Measurements from ENCODE around the gene GPALPP1. TPM values are rescaled to one million over a fixed set of nuclear protein-coding genes. Genes with fewer than 3 reads are reported as not detected.
A peak's percentile ranks its signal among the peaks of the same experiment; 100 is the strongest.

Gene GPALPP1
- total RNA-seq, 1 donor from 2014 or later, result 27.7 TPM

DNA sequence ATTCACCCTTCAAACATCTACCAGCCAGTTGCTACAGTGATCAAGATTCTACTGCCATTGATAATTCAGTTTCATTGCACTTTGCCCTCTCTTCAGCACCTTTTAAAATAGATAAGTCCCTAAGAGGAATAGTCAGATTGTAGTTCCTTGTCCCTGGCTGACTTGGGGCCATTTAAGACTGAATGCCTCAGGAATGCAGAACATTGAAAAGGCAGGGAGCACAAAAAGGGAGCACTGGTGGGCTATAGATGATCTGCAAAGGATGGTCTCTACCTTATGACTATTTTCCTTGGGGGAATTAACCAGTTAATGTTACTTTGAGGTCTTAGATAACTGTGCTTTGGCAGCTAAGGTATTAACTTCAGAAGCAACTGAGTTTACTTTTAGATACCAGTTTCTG, 46.9 kb downstream of the GPALPP1 start:
- TF ChIP-seq, protein P1, sequence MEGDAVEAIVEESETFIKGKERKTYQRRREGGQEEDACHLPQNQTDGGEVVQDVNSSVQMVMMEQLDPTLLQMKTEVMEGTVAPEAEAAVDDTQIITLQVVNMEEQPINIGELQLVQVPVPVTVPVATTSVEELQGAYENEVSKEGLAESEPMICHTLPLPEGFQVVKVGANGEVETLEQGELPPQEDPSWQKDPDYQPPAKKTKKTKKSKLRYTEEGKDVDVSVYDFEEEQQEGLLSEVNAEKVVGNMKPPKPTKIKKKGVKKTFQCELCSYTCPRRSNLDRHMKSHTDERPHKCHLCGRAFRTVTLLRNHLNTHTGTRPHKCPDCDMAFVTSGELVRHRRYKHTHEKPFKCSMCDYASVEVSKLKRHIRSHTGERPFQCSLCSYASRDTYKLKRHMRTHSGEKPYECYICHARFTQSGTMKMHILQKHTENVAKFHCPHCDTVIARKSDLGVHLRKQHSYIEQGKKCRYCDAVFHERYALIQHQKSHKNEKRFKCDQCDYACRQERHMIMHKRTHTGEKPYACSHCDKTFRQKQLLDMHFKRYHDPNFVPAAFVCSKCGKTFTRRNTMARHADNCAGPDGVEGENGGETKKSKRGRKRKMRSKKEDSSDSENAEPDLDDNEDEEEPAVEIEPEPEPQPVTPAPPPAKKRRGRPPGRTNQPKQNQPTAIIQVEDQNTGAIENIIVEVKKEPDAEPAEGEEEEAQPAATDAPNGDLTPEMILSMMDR (IDR thresholded peaks at IDR 0.05; ENCODE audit: partially characterized antibody, unreplicated experiment), result no peak
- Mint-ChIP-seq H3K36me3 (ENCODE audit: unreplicated experiment) (no peaks in the 10 kb centered on the region), H3K27me3 (ENCODE audit: unreplicated experiment) (peaks cover 1% of the 10 kb centered on the region), H3K27ac (ENCODE audit: unreplicated experiment) (no peak overlapping the region), H3K4me1 (ENCODE audit: low read depth, unreplicated experiment) (no peaks in the 10 kb centered on the region), H3K4me3 (ENCODE audit: unreplicated experiment) (no peak overlapping the region), H3K9me3 (ENCODE audit: unreplicated experiment) (no peaks in the 10 kb centered on the region)
- no peak for DNase-seq

DNA sequence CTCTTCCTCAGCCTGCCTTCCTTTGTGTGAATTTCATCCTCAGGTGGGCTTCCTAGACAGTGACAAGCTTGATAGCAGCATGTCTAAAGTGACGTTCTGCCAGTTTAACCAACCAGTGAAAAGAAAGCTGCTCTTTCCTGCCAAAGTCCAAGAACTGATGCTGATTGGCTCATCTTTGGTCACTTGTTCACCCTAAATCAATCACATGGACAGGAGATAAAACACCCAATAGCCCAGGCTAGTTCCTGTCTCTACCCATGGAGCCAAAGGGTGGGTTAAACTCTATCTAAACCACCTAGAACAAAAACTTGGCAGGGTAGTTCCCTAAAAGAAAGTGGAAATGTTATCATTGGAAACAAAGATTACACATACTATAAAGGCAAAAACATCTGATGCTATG, 50.8 kb downstream of the GPALPP1 start:
- TF ChIP-seq, protein P1 (IDR thresholded peaks at IDR 0.05; ENCODE audit: partially characterized antibody, unreplicated experiment), result no peak

DNA sequence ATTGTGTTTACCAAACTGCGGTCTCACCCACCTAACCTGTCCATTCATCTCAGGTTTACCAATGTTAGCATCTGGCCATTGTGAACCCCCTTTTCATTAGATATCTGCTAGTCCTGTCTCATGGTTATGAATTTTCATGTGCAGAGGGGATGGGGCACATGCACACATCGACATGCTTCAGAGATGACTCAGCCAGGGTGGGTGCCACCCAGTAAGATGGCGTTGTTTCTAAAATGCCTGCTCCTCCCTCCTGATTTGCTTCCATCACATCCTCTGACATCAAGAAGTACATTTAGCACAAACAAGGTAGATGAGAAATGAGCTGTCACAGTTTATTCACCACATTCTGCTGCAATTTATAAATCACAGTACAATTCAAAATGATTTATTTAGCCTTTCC, 51.3 kb downstream of the GPALPP1 start:
- Mint-ChIP-seq H3K9me3 (ENCODE audit: unreplicated experiment) (no peaks in the 10 kb centered on the region), H3K27ac (ENCODE audit: unreplicated experiment) (no peak overlapping the region), H3K4me3 (ENCODE audit: unreplicated experiment) (no peak overlapping the region), H3K27me3 (ENCODE audit: unreplicated experiment) (peaks cover 1% of the 10 kb centered on the region), H3K4me1 (ENCODE audit: low read depth, unreplicated experiment) (no peaks in the 10 kb centered on the region), H3K36me3 (ENCODE audit: unreplicated experiment) (no peaks in the 10 kb centered on the region)
- no peak for DNase-seq
- TF ChIP-seq, protein P1 (IDR thresholded peaks at IDR 0.05; ENCODE audit: partially characterized antibody, unreplicated experiment), result no peak

More for the DNA sequence above, 50.8 kb downstream of the GPALPP1 start:
- H3K9me3 Mint-ChIP-seq (ENCODE audit: unreplicated experiment), result no peaks in the 10 kb centered on the region
- H3K27ac Mint-ChIP-seq (ENCODE audit: unreplicated experiment), result no peak overlapping the region
- no peaks in the 10 kb centered on the region for H3K4me1 Mint-ChIP-seq (ENCODE audit: low read depth, unreplicated experiment)
- no peak for DNase-seq
- H3K36me3 Mint-ChIP-seq (ENCODE audit: unreplicated experiment), result no peaks in the 10 kb centered on the region
- no peak overlapping the region for H3K4me3 Mint-ChIP-seq (ENCODE audit: unreplicated experiment)
- peaks cover 1% of the 10 kb centered on the region for H3K27me3 Mint-ChIP-seq (ENCODE audit: unreplicated experiment)

DNA sequence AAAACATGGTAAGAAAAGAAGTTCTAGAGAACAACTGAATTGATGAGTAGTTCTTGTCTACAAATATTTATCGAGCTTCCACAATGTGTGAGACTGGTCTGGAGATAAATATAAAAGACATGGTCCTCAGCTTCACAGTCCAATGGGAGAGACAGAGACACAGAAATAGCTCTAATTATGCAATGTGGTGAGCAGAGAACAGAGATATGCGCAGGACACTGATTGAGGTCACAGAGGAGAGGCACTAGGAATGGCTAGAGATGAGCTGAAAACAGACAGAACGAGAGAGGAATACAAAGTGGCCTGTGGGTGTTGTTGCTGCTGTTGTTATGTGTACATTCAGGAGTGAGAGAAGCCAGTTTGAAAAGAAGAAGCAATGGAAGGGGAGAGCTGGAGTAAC, 53.2 kb downstream of the GPALPP1 start:
- Mint-ChIP-seq H3K9me3 (ENCODE audit: unreplicated experiment) (no peaks in the 10 kb centered on the region), H3K27ac (ENCODE audit: unreplicated experiment) (no peak overlapping the region), H3K27me3 (ENCODE audit: unreplicated experiment) (peaks cover 3% of the 10 kb centered on the region), H3K4me3 (ENCODE audit: unreplicated experiment) (no peak overlapping the region), H3K36me3 (ENCODE audit: unreplicated experiment) (no peaks in the 10 kb centered on the region), H3K4me1 (ENCODE audit: low read depth, unreplicated experiment) (peaks cover 4% of the 10 kb centered on the region)
- TF ChIP-seq, protein P1 (IDR thresholded peaks at IDR 0.05; ENCODE audit: partially characterized antibody, unreplicated experiment), result no peak
- no peak for DNase-seq

DNA sequence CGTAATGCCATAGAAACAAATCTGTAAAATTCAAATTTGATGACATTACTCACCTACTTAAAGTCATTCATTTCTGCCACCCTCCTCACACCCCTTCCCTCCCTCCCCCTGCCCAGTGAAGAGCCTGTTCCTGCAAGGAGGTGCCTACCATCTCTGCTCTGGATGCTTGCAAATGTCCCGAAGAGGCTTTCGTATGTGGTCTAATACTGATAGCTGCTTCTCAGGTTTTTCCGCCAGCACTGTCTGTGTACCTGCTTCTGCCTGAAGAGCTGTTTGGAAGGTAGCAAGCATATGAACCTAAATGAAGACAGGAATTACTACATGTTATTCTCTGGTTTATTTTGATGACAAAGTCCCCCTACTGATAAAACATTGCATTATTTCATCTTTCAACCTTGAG, 57.1 kb downstream of the GPALPP1 start:
- TF ChIP-seq, protein P1 (IDR thresholded peaks at IDR 0.05; ENCODE audit: partially characterized antibody, unreplicated experiment), result no peak
- Mint-ChIP-seq H3K4me1 (ENCODE audit: low read depth, unreplicated experiment) (peaks cover 9% of the 10 kb centered on the region), H3K4me3 (ENCODE audit: unreplicated experiment) (peak overlapping the region; percentile 82), H3K27me3 (ENCODE audit: unreplicated experiment) (peaks cover 4% of the 10 kb centered on the region), H3K27ac (ENCODE audit: unreplicated experiment) (no peak overlapping the region), H3K36me3 (ENCODE audit: unreplicated experiment) (no peaks in the 10 kb centered on the region), H3K9me3 (ENCODE audit: unreplicated experiment) (peaks cover 3% of the 10 kb centered on the region)
- DNase-seq, result no peak
